Activated CD8-positive, alpha-beta memory T cell treated with anti-CD3 and anti-CD28 coated beads, Interleukin-2, amount 50 U/mL, for 24 hours (primary cell): ENCODE data around the gene CALML4.
"Not testable (repeated sequence)": the region's sequence is repeated elsewhere in the genome, so short reads cannot be mapped to it uniquely, and the experiment has no call there.

ENCODE experiments used
- DNase-seq: peaks from one replicate; pipeline ENCODE4 v3.0.0-alpha.2; 2020; ENCODE audit errors: extremely low read depth

Gene CALML4

DNA sequence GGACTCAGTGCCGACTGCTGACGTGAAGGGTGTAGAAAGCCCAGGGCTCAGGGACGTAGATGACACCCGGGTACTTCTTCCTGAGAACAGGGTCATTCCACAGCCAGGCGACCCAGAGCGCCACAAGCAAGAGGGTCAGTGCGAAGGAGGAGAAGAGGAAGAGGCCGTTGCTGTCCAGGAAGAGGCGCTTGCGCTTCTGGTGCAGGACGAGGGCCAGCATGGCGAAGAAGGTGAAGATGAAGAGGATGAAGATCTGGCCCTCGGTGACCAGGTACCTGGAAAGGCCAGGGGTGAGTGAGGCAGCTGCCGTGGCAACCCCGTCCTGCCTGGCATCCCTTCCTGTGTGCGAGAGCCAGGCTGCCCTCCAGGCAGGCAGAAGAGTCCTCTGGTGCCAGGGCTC, 3.0 kb upstream of the CALML4 start:
- no peak for DNase-seq

- DNase-seq = no peak
Measured at GRCh38 chr15:68207176-68207935, 2.2 kb upstream of the CALML4 start.

DNA sequence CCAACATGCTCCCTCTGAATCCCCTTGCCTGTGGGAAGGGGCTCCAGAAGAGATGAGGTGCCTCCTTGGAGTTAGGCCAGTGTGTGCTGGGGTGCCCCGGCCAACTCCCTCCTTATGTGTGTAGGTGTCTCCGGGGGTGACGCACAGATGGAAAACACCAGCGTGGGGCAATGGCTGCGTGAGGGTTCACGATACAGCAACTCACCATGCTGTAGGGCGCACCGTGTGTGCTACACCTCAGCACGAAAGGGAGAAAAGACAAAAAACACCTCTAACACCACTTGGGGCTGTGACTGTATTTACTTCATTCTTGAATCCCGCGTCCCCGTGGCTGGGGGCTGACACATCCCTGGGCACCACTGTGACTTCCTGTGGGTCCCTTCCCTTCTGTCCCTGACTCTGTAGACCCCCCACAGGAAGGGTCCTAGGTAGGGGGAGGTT, 1.6 kb upstream of the CALML4 start:
- DNase-seq = no peak

- no peak for DNase-seq
Measured at GRCh38 chr15:68205954-68206539, 915 bp upstream of the CALML4 start.

DNA sequence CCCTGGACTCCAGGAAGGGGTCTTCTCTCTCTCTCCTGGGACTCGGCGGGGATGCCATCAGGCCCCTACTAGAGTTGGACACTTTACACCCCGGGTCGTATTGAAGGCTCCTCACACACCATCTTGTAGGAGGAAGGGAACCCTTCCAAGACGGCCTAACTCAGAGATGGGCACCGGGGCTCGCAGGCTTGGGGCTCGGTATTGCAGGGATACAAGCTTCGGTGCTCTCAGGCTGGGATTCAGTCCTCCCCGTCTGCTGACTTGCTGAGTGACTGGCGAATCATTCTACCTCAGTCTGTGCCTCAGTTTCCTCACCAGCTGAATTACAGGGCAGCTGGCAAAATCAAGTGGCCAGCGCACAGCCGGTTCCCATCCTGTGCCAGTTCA, 419 bp upstream of the CALML4 start:
- no peak for DNase-seq

GRCh38 chr15:68204361-68204760, 771 bp downstream of the CALML4 start:
- DNase-seq = no peak

GRCh38 chr15:68203956-68204355, 1.2 kb downstream of the CALML4 start:
- DNase-seq = no peak

DNA sequence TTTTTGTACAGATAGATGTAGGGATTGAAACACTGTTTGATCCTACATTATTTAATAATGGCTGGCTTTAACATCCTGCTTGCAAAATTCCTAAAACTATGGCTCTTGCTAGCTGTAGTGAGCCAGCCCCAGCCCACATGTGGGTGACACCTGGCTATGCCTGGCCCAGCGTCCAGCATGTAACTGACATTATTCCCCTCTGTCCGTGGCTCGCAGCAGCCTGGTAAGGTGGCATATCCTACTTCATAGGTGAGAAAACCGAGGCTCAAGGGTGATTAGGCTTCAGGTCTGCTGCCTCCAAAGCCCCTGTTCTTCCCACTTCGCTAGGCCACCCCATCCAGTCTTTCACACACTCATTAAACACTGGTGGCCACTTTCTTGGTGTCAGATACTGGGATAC, 1.6 kb downstream of the CALML4 start:
- DNase-seq = no peak

GRCh38 chr15:68202994-68203393, 2.1 kb downstream of the CALML4 start:
- DNase-seq = not testable (repeated sequence)

DNA sequence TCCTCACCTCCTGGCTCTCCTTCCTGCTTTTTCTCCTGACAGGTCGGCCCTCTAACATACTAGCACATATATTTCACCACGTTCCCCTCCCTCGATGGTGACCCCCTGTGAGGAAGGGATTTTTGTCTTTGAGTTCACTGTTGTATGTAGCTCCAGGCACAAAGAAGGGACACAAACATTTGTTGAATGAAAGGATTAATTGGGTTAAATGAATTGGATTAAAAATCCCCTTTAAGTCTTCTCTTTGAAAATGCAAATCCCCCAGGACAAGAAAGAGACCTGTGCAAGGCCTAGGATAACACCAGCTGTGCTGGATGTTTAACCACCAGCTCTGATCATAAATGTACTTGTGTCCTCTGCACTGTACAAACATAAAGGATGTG, 3.3 kb downstream of the CALML4 start:
- no peak for DNase-seq

- DNase-seq = no peak
Measured at GRCh38 chr15:68201153-68201878, 3.8 kb downstream of the CALML4 start.

DNA sequence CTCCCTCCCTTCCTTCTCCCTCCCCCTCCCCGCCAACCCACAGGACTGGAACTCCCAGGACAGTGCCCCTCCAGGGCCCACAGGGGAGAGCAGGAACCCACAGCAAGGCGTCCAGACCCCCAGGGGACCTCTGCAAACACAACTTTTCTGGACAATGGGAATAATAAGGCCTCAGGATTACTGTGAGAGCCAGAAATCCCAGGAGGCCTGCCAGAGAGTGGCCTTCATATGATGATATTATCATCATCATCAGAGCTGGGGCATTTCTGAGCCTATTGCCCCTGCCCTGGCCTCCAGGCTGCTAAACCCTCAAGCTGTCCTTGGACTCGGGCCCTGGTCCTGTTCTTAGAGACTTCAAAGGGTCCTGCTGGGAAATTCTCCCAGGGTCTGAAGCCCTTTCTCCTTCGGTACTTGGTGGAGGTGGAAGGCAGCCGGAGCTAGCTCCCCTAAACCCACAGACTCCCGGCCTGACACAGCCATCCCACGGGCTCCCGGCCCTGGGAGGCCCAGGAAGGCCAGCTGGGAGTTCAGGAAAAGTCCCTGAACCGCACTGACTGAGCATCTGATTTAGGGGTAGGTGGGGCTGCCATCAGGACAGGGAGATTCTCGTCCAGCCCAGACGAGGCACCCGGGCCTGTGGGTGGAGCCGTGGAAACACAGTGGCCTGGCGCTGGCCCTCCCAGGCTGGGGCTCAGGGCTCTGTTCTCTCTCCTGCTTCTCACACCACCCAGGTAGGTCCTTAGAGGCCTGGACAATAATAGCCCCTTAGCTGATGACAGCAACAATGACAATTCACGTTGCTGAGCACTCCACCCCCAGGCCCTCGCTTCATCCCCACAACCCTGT, 4.9 kb downstream of the CALML4 start:
- no peak for DNase-seq

- DNase-seq = no peak
Measured at GRCh38 chr15:68199340-68199739, 5.8 kb downstream of the CALML4 start.

GRCh38 chr15:68197661-68198437, 7.3 kb downstream of the CALML4 start:
- no peak for DNase-seq

DNA sequence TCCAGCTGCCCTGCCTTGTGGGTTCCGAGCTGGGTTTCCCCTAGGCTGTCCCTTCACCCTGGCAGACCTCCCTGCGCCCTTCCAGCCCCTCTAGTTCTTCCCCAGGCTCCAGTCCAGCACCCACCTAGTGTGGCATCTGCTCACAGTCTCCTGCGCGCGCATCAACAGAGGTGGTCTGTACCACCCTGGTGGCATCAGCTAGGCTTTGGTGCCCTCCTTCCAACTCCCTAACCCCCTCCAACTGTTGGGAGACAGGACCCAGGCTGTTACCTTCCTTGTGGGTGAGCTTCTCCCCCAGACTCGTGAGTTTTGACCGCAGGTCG, 8.0 kb downstream of the CALML4 start:
- no peak for DNase-seq

GRCh38 chr15:68196445-68197169, 8.5 kb downstream of the CALML4 start:
- DNase-seq = no peak

GRCh38 chr15:68195336-68196112, 9.6 kb downstream of the CALML4 start:
- DNase-seq = no peak

DNA sequence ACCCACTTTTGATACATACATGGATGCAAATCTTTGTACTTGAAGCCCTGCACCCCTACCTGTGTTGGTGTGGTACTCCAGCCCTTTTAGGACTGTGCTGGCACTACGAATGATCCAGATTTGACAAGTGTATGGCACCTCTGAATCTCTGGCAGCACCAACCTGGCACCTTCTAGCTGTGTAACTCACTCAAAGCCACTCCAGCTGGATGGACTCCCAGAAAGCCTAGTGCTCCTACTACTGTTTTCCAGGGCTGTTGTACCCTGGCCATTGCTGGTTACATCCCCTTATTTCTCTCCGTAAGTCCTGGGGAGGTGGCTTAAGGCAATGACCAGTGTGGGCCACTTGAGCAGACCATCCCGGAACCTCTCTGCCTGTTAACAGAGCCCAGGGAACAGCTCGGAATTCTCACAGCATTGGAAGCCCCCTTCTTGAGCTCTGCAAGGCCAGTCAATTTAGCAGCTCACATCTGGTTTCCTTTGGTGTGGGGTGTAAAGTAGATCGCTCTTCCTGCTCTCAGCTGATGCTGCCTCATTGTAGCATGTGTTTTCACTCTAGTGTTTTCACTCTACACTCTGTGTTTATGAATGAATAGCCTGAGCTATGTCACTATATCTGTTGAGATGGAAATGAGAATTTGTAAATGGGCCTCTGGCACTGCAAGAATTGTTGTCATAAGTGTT, 12.2 kb downstream of the CALML4 start:
- no peak for DNase-seq

DNA sequence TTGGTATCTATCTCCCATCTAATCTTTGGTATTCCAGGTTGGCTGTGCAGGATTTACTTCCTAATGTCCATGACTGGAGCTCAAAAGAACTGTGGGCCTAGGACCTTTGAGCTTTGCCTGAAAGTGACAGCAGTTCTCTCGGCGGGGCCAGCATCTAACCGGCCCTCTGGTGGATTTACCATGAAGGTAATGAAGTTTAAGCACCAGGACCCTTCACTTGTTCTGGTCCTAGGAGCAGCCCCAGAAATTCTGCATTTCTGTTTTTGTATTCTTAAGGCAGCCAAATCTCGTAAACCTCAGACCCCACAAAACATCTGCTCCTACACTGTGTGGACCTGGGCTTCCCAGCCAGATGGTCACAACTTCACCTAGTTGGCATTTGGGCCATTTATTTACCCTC, 13.0 kb downstream of the CALML4 start:
- DNase-seq = no peak
